HG02840 (cell line): ENCODE results near the gene C4orf51.
A peak's percentile ranks its signal among the peaks of the same experiment; 100 is the strongest.

Source experiments
- ATAC-seq: cut with Tn5 transposase; IDR thresholded peaks from one replicate; pipeline ENCODE4 v1.9.1; 2021; ENCODE audit warnings: mild to moderate bottlenecking, moderate library complexity, moderate number of reproducible peaks; ENCODE audit not compliant: unreplicated experiment, low FRiP score

C4orf51 gene

GRCh38 chr4:145703850-145704497, 24.0 kb downstream of the C4orf51 start:
- no peak for ATAC-seq

DNA sequence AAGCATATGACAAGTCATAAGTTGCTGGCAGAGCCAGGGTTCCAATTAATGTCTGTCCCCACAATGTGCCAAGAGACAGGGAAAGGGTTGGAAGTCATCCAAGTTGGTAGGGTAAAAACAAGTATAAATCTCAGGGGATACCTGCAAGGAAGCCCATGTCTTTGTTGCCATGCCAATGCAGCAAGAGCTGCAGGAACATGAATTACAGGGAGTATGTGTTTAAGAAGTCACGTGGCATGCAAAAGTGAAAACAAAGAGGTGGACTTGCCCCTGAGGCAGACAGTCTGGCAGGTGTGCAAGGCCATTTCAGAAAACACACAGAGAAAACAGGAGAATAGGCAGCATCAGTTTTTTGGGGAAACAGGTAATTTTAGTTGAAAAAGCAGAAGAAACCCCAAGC, 29.4 kb downstream of the C4orf51 start:
- no peak for ATAC-seq

DNA sequence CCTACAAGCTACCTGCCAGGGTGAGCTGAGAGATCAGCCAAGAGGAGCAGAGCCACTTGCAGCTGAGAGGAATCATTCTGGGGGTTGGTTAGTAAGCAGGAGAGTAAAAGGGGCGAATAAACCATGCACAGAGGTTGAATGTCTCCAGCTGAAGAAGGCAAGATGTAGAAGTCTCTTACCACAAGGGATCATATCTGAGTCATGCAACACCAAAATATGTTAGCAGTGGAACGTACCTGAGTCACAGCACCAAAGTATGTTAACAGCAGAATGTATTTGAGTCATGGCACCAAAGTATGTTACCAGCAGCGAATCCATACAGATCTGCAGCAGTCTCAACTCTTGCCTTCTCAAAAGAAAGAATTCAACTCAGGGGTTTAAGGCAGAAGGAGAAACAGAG, 29.9 kb downstream of the C4orf51 start:
- ATAC-seq, result no peak

DNA sequence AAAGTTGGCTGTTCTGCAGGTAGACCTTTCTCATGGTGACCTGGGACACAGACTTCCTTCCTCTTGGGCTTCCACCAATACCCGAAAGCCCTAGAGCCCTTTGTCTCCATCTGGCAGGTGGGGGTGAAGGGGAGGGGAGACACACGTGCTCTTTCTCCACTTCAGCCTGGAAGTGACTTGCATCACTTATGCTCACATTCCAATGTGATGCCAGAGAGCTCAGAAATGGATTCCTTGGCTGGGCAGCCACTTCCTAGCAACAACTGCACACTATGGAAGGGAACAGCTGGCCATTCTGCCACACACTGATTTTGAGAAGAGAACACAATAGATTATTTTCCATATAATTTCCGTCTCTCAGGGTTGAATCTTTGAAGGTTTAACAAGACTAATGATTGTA, 36.3 kb downstream of the C4orf51 start:
- no peak for ATAC-seq

- no peak for ATAC-seq
Measured at GRCh38 chr4:145716661-145717200, 36.8 kb downstream of the C4orf51 start.

- ATAC-seq, result peak; percentile 75
Measured at GRCh38 chr4:145719752-145720624, 40.0 kb downstream of the C4orf51 start.

GRCh38 chr4:145720656-145721055, 40.7 kb downstream of the C4orf51 start:
- ATAC-seq, result peak; percentile 31

- no peak for ATAC-seq
Measured at GRCh38 chr4:145722561-145722960, 42.6 kb downstream of the C4orf51 start.

GRCh38 chr4:145723336-145723735, 43.4 kb downstream of the C4orf51 start:
- no peak for ATAC-seq

- no peak for ATAC-seq
Measured at GRCh38 chr4:145730026-145730425, 50.1 kb downstream of the C4orf51 start.

GRCh38 chr4:145731028-145731427, 51.1 kb downstream of the C4orf51 start:
- no peak for ATAC-seq

GRCh38 chr4:145732001-145732815, 52.3 kb downstream of the C4orf51 start:
- ATAC-seq, result no peak

- peak; percentile 90 for ATAC-seq
Measured at GRCh38 chr4:145732895-145733880, 53.2 kb downstream of the C4orf51 start.

DNA sequence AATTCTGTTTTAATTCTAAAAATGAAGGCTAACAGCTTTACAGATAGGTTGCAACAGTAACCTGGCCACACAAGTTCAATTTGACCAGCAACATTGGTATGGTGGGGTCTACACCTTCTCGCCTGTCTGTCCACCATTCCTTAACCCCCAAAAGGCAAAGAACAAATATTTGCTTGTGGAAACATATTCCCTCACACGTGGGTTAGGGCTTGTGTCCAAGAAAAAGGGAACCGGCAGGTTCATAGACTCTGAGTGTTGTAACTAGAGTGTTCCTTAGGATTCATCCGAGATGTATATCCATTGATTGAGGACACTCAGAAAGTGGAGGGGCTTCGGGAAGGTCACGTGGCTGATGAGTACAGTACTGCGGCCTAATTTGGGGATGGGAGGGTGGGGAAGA, 54.1 kb downstream of the C4orf51 start:
- ATAC-seq, result no peak

DNA sequence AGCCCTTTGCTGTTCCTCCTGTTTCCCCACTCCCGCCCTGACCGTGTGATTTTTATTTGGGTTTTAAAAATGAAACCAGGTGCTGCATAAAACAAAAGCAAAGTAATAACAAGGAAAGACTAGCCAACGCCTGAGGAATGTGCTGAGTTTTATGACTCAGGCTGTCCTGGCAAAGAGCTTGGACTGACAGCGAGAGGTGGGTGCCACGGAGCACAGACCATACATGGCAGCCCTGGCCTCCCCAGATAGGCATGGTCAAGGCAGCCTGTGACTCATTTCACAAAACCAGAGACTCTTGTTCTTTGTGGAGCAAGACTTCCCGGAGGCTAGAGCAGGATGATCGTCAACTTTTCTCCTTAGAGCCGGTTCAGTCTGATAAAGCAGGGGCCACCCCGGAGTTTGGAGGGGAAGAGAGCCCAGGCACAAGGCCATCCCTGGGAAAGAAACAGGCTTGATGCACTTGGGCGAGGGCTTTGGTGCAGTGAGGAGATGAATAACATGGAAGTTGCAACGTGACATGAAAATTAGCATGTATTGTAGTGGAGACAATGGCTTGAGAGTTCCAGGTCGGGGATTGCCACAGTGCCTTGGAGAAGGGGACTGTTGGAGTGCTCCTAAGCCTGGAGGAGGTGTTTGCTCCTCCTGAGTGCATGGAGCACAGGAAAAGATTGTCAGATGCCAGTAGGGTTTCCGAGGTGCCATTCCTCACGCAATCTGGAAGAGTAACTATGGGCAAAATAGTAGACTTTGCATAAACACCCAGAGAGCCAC, 54.8 kb downstream of the C4orf51 start:
- ATAC-seq, result no peak

- no peak for ATAC-seq
Measured at GRCh38 chr4:145735347-145735675, 55.4 kb downstream of the C4orf51 start.

- ATAC-seq, result no peak
Measured at GRCh38 chr4:145735827-145736226, 55.9 kb downstream of the C4orf51 start.

DNA sequence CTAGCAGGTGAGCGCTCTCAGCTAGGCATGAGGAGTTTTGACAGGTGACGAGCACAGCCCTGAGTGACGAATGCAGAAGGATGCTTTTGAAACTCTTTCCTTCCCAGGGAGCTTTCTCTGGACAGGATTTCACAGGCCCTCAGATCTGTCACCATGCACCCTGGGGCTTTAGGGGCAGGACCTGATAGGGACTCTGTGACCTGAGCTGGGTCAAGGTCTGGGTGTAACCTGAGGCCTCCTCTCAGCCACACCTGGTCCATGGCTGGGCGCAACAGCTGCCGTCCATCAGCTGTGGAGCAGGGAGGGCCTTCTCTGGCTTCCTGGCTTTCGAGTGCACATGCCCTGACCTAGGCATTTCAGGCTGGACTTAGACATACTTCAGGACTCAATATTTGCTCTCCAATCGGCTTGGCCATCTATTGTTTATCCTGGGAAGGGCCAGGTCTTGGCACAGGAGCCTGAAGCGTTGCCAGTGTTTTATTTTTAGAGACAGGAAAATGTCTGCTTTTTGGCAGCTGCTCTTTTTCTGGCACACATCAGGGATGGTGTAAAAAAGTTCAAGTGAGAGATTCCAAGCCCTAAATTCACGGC, 56.4 kb downstream of the C4orf51 start:
- ATAC-seq, result no peak

DNA sequence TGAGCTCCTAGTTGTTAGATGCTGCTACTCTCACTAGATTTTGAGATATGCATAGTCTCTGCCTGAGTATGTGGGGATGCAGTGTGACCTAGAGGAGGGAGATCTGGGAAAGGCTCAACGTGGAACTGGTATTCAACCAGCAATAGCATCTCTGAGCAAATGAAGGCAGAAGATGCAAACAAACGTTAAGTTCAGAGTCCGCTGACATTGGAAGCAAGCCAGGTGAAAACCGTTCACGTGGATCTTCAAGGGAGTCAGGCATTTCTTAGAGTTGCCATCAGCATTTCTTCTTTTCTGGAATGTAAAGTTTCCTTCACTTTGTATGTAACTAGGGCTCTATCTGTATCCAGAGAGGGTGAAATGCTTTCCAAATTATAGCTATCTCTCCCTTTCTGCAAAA, 59.9 kb downstream of the C4orf51 start:
- ATAC-seq, result no peak
